HEK293 (cell line): ENCODE data around the gene ZNF445.
"Not testable (repeated sequence)": the region's sequence is repeated elsewhere in the genome, so short reads cannot be mapped to it uniquely, and the experiment has no call there.

Experiments
- CTCF ChIA-PET: fragments of 350-600 bp; formaldehyde crosslinking; extraction: SDS; loops from one replicate; lab custom pipeline; 2021; ENCODE audit warnings: antibody characterized with exemption; lab: Yijun Ruan, JAX
- POLR2A ChIA-PET: fragments of 300-600 bp; formaldehyde crosslinking; extraction: SDS; loops from one replicate; lab custom pipeline; 2020; ENCODE audit warnings: antibody characterized with exemption, inconsistent platforms; lab: Yijun Ruan, JAX
- H3K27ac ChIP-seq: fragments of 200-500 bp; sonication (Bioruptor generic); 2 replicates; pipeline ENCODE4 v1.5.1; 2014; ENCODE audit warnings: low read depth, low read length, control low read depth, inconsistent platforms; ENCODE audit errors: extremely low read depth
- H3K36me3 ChIP-seq, 2 experiments: fragments of 200-500 bp in 1 of 2; sonication (Bioruptor generic) in 1 of 2; 1 replicate in 1 of 2; 2 replicates in 1 of 2; pipeline ENCODE4 v1.5.1; 2014 to 2017; ENCODE audit warnings: inconsistent platforms in 2 of 2, low read length in 2 of 2; ENCODE audit not compliant: control insufficient read depth in 2 of 2, insufficient read depth in 1 of 2
- H3K4me1 ChIP-seq: fragments of 200-500 bp; sonication (Bioruptor generic); 2 replicates; pipeline ENCODE4 v1.5.1; 2014; ENCODE audit warnings: mild to moderate bottlenecking, low read length, inconsistent platforms; ENCODE audit not compliant: control insufficient read depth, insufficient read depth
- H3K4me3 ChIP-seq: 2 replicates; pipeline ENCODE4 v1.5.1; 2011; ENCODE audit warnings: low read depth, mild to moderate bottlenecking, control low read depth, low read length, moderate library complexity
- H3K9me3 ChIP-seq: fragments of 200-500 bp; sonication (Bioruptor generic); 2 replicates; pipeline ENCODE4 v1.5.1; 2014; ENCODE audit warnings: low read depth, low read length, inconsistent platforms; ENCODE audit not compliant: control insufficient read depth, insufficient read depth
- REPIN1 ChIP-seq: fragments of 450-650 bp; formaldehyde crosslinking; IDR thresholded peaks from 2 replicates; pipeline ENCODE4 v1.5.1; 2017; ENCODE audit warnings: missing biosample characterization, missing genetic modification characterization, low read depth
- SCRT1 ChIP-seq: fragments of 450-650 bp; formaldehyde crosslinking; IDR thresholded peaks from 2 replicates; pipeline ENCODE4 v1.5.1; 2016; ENCODE audit warnings: missing biosample characterization, missing genetic modification characterization, borderline replicate concordance
- SCRT2 ChIP-seq: fragments of 450-650 bp; formaldehyde crosslinking; IDR thresholded peaks from 2 replicates; pipeline ENCODE4 v1.5.1; 2016; ENCODE audit warnings: missing biosample characterization, missing genetic modification characterization
- SETDB1 ChIP-seq: IDR thresholded peaks from one replicate; pipeline ENCODE4 v1.6.1; 2017; ENCODE audit warnings: mild to moderate bottlenecking, low read length, moderate library complexity, mixed read lengths; ENCODE audit not compliant: insufficient read length
- ZNF223 ChIP-seq: fragments of 450-650 bp; formaldehyde crosslinking; IDR thresholded peaks from 2 replicates; pipeline ENCODE4 v1.5.1; 2016; ENCODE audit warnings: missing biosample characterization, missing genetic modification characterization
- ZNF48 ChIP-seq: fragments of 450-650 bp; formaldehyde crosslinking; IDR thresholded peaks from 2 replicates; pipeline ENCODE4 v1.5.1; 2016; ENCODE audit warnings: missing biosample characterization, missing genetic modification characterization
- ZNF549 ChIP-seq: fragments of 450-650 bp; IDR thresholded peaks from 2 replicates; pipeline ENCODE4 v1.5.1; 2018; ENCODE audit warnings: missing biosample characterization, missing genetic modification characterization, mild to moderate bottlenecking, inconsistent platforms, moderate library complexity
- ZNF561 ChIP-seq: fragments of 450-650 bp; IDR thresholded peaks from 2 replicates; pipeline ENCODE4 v1.5.1; 2018; ENCODE audit warnings: missing biosample characterization, missing genetic modification characterization, borderline replicate concordance
- ZNF629 ChIP-seq: fragments of 450-650 bp; formaldehyde crosslinking; IDR thresholded peaks from 2 replicates; pipeline ENCODE4 v1.5.1; 2017; ENCODE audit warnings: missing biosample characterization, missing genetic modification characterization
- ZNF664 ChIP-seq: fragments of 450-650 bp; formaldehyde crosslinking; IDR thresholded peaks from 2 replicates; pipeline ENCODE4 v1.5.1; 2016; ENCODE audit warnings: missing biosample characterization, missing genetic modification characterization
- ZNF677 ChIP-seq: fragments of 450-650 bp; IDR thresholded peaks from 2 replicates; pipeline ENCODE4 v1.5.0; 2018; ENCODE audit warnings: missing biosample characterization, mild to moderate bottlenecking, missing genetic modification characterization, moderate library complexity
- ZNF707 ChIP-seq: fragments of 450-650 bp; formaldehyde crosslinking; IDR thresholded peaks from 2 replicates; pipeline ENCODE4 v1.5.1; 2016; ENCODE audit warnings: missing biosample characterization, missing genetic modification characterization
- ZNF768 ChIP-seq: fragments of 450-650 bp; formaldehyde crosslinking; IDR thresholded peaks from 2 replicates; pipeline ENCODE4 v1.5.1; 2018; ENCODE audit warnings: missing biosample characterization, mild to moderate bottlenecking, missing genetic modification characterization
- TF ChIP-seq, protein P1 (sequence below): fragments of 450-650 bp; formaldehyde crosslinking; IDR thresholded peaks from 2 replicates; pipeline ENCODE4 v1.5.1; 2017; ENCODE audit warnings: missing biosample characterization, missing genetic modification characterization
- TF ChIP-seq, protein P2 (sequence below): fragments of 450-650 bp; formaldehyde crosslinking; IDR thresholded peaks from 2 replicates; pipeline ENCODE4; 2016; ENCODE audit warnings: missing biosample characterization, missing genetic modification characterization
- TF ChIP-seq, protein P3 (sequence below): fragments of 450-650 bp; formaldehyde crosslinking; IDR thresholded peaks from 2 replicates; pipeline ENCODE4 v1.5.1; 2016; ENCODE audit warnings: missing biosample characterization, missing genetic modification characterization
- TF ChIP-seq, protein P4 (sequence below): fragments of 450-650 bp; formaldehyde crosslinking; IDR thresholded peaks from 2 replicates; pipeline ENCODE4 v1.5.1; 2016; ENCODE audit warnings: missing biosample characterization, missing genetic modification characterization
- TF ChIP-seq, protein P5 (sequence below): fragments of 450-650 bp; formaldehyde crosslinking; conservative IDR thresholded peaks from 2 replicates; pipeline ENCODE4 v1.5.1; 2016; ENCODE audit warnings: low read depth, missing biosample characterization, missing genetic modification characterization

Gene ZNF445

DNA sequence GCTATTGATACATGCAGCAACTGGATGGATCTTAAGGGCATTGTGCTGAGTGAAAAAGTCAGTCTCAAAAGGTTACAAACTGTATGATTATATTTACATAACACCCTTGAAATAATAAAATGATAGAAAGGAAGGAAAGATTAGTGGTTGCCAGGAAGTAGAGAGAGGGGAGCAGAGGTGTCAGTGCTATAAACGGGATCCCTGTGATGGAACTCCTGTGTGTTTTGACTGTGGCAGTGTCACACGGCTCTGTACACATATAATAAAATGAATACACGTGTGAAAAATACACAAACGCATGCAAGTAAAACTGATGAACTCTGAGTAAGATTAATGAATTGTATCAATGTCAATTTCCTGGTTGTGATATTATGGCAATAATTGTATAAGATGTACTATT, 78.6 kb downstream of the ZNF445 start:
- CTCF ChIA-PET = no interaction called here
- POLR2A ChIA-PET = no interaction called here
- Histone ChIP-seq H3K4me3 (no peak overlapping the region), H3K9me3 (no peaks in the 10 kb centered on the region), H3K36me3 (peaks cover 0 to 11% of the 10 kb centered on the region in 2 experiments; a peak in 1 of 3 replicates), H3K4me1 (no peaks in the 10 kb centered on the region), H3K27ac (no peak overlapping the region)
- TF ChIP-seq, protein P1, sequence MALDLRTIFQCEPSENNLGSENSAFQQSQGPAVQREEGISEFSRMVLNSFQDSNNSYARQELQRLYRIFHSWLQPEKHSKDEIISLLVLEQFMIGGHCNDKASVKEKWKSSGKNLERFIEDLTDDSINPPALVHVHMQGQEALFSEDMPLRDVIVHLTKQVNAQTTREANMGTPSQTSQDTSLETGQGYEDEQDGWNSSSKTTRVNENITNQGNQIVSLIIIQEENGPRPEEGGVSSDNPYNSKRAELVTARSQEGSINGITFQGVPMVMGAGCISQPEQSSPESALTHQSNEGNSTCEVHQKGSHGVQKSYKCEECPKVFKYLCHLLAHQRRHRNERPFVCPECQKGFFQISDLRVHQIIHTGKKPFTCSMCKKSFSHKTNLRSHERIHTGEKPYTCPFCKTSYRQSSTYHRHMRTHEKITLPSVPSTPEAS (tag by site-specific recombination) = no peak
- TF ChIP-seq SCRT1 (tag by site-specific recombination) (no peak), ZNF707 (tag by site-specific recombination) (no peak), REPIN1 (tag by site-specific recombination) (no peak), ZNF629 (tag by site-specific recombination) (no peak), ZNF48 (tag by site-specific recombination) (no peak), ZNF664 (no peak), ZNF677 (no peak), ZNF223 (no peak), ZNF768 (tag by site-specific recombination) (no peak), ZNF561 (tag by site-specific recombination) (no peak), SCRT2 (tag by site-specific recombination) (no peak), ZNF549 (tag by site-specific recombination) (no peak), SETDB1 (no peak)
- TF ChIP-seq, protein P2, sequence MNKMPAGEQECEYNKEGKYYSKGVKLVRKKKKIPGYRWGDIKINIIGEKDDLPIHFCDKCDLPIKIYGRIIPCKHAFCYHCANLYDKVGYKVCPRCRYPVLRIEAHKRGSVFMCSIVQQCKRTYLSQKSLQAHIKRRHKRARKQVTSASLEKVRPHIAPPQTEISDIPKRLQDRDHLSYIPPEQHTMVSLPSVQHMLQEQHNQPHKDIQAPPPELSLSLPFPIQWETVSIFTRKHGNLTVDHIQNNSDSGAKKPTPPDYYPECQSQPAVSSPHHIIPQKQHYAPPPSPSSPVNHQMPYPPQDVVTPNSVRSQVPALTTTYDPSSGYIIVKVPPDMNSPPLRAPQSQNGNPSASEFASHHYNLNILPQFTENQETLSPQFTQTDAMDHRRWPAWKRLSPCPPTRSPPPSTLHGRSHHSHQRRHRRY = no peak
- TF ChIP-seq, protein P3, sequence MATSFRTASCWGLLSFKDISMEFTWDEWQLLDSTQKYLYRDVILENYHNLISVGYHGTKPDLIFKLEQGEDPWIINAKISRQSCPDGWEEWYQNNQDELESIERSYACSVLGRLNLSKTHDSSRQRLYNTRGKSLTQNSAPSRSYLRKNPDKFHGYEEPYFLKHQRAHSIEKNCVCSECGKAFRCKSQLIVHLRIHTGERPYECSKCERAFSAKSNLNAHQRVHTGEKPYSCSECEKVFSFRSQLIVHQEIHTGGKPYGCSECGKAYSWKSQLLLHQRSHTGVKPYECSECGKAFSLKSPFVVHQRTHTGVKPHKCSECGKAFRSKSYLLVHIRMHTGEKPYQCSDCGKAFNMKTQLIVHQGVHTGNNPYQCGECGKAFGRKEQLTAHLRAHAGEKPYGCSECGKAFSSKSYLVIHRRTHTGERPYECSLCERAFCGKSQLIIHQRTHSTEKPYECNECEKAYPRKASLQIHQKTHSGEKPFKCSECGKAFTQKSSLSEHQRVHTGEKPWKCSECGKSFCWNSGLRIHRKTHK (tag by site-specific recombination) = no peak
- TF ChIP-seq, protein P4, sequence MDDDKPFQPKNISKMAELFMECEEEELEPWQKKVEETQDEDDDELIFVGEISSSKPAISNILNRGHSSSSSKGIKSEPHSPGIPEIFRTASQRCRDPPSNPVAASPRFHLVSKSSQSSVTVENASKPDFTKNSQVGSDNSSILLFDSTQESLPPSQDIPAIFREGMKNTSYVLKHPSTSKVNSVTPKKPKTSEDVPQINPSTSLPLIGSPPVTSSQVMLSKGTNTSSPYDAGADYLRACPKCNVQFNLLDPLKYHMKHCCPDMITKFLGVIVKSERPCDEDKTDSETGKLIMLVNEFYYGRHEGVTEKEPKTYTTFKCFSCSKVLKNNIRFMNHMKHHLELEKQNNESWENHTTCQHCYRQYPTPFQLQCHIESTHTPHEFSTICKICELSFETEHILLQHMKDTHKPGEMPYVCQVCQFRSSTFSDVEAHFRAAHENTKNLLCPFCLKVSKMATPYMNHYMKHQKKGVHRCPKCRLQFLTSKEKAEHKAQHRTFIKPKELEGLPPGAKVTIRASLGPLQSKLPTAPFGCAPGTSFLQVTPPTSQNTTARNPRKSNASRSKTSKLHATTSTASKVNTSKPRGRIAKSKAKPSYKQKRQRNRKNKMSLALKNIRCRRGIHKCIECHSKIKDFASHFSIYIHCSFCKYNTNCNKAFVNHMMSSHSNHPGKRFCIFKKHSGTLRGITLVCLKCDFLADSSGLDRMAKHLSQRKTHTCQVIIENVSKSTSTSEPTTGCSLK (tag by site-specific recombination) = no peak
- TF ChIP-seq, protein P5, sequence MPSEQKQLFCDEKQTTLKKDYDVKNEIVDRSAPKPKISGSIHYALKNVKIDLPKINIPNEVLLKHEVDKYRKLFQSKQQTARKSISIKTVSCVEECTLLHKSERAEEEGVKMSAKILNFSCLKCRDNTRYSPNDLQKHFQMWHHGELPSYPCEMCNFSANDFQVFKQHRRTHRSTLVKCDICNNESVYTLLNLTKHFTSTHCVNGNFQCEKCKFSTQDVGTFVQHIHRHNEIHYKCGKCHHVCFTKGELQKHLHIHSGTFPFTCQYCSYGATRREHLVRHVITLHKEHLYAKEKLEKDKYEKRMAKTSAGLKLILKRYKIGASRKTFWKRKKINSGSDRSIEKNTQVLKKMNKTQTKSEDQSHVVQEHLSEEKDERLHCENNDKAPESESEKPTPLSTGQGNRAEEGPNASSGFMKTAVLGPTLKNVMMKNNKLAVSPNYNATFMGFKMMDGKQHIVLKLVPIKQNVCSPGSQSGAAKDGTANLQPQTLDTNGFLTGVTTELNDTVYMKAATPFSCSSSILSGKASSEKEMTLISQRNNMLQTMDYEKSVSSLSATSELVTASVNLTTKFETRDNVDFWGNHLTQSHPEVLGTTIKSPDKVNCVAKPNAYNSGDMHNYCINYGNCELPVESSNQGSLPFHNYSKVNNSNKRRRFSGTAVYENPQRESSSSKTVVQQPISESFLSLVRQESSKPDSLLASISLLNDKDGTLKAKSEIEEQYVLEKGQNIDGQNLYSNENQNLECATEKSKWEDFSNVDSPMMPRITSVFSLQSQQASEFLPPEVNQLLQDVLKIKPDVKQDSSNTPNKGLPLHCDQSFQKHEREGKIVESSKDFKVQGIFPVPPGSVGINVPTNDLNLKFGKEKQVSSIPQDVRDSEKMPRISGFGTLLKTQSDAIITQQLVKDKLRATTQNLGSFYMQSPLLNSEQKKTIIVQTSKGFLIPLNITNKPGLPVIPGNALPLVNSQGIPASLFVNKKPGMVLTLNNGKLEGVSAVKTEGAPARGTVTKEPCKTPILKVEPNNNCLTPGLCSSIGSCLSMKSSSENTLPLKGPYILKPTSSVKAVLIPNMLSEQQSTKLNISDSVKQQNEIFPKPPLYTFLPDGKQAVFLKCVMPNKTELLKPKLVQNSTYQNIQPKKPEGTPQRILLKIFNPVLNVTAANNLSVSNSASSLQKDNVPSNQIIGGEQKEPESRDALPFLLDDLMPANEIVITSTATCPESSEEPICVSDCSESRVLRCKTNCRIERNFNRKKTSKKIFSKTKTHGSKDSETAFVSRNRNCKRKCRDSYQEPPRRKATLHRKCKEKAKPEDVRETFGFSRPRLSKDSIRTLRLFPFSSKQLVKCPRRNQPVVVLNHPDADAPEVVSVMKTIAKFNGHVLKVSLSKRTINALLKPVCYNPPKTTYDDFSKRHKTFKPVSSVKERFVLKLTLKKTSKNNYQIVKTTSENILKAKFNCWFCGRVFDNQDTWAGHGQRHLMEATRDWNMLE (tag by site-specific recombination) = no peak

DNA sequence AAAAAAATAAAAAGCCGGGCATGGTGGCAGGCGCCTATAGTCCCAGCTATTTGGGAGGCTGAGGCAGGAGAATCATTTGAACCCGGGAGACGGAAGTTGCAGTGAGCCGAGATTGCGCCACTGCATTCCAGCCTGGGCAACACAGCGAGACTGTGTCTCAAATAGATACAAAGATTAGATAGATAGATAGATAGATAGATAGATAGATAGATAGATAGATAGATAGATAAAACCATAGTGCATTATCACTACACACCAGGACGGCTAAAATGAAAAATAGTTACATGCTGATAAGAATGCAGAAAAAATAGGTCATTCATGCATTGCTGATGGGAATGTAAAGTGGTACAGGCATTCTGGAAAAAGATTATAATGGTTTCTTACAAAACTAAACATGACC, 79.2 kb downstream of the ZNF445 start:
- CTCF ChIA-PET, POLR2A ChIA-PET: not testable (repeated sequence)
- peaks cover 0 to 11% of the 10 kb centered on the region in 2 experiments; a peak in 1 of 3 replicates for H3K36me3 ChIP-seq

More for the DNA sequence above, 79.2 kb downstream of the ZNF445 start:
- not testable (repeated sequence) for H3K4me1 ChIP-seq, H3K9me3 ChIP-seq, H3K4me3 ChIP-seq, H3K27ac ChIP-seq
